Measurements from ENCODE around the gene REV3L. TPM values are rescaled to one million over a fixed set of nuclear protein-coding genes. Genes with fewer than 3 reads are reported as not detected.

The REV3L gene
- polyA plus RNA-seq, 1 of the 3 experiments (the other 2 are of a cell fraction): 7.3 TPM

- Histone ChIP-seq H3K4me3 (ENCODE audit: low read depth in 2 of 2, low read length in 1 of 2) (no peak overlapping the region), H3K36me3 (replicated peaks in 1 of 2; ENCODE audit: control insufficient read depth in 1 of 2, insufficient read depth in 2 of 2, low read length in 1 of 2) (peaks cover 59 to 72% of the 10 kb centered on the region in 2 experiments), H3F3A (replicated peaks; ENCODE audit: insufficient read depth) (peaks cover 7% of the 10 kb centered on the region), H4K20me1 (ENCODE audit: insufficient read depth) (no peaks in the 10 kb centered on the region), H3K9me2 (no peaks in the 10 kb centered on the region; the same call in 1 of the 2 replicates), H3K4me1 (ENCODE audit: control insufficient read depth in 1 of 2, insufficient read depth in 2 of 2, low read depth in 1 of 2, low read length in 1 of 2) (no peaks in the 10 kb centered on the region; a peak in 1 of 4 replicates), H3K4me2 (no peak overlapping the region), H3K27ac (ENCODE audit: low read depth in 2 of 2, low read length in 1 of 2) (no peak overlapping the region), H3K79me2 (ENCODE audit: insufficient read depth) (no peaks in the 10 kb centered on the region), H3K9ac (no peak overlapping the region), H2AFZ (ENCODE audit: low read depth) (no peak overlapping the region), H3K27me3 (ENCODE audit: insufficient read depth) (no peaks in the 10 kb centered on the region), H3K9me3 (no peaks in the 10 kb centered on the region)
- ChIA-PET POLR2A (no interaction called here), CTCF (no interaction called here)
- no peak for DNase-seq
- TF ChIP-seq NRF1 (IDR thresholded peaks at IDR 0.05; ENCODE audit: low read depth, low read length): no peak
- no peak for TF ChIP-seq TEAD4 (IDR thresholded peaks at IDR 0.05; ENCODE audit: borderline replicate concordance, insufficient read depth)
- no peak for TF ChIP-seq EP300 (IDR thresholded peaks at IDR 0.05; ENCODE audit: borderline replicate concordance in 1 of 2, low read depth in 1 of 2, low read length in 1 of 2)
- no peak for TF ChIP-seq YY1 (IDR thresholded peaks at IDR 0.05; ENCODE audit: low read depth)
- TF ChIP-seq, protein P1, sequence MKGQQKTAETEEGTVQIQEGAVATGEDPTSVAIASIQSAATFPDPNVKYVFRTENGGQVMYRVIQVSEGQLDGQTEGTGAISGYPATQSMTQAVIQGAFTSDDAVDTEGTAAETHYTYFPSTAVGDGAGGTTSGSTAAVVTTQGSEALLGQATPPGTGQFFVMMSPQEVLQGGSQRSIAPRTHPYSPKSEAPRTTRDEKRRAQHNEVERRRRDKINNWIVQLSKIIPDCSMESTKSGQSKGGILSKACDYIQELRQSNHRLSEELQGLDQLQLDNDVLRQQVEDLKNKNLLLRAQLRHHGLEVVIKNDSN (IDR thresholded peaks at IDR 0.05; ENCODE audit: borderline replicate concordance, low read depth): no peak
- TF ChIP-seq MAX (IDR thresholded peaks at IDR 0.05; ENCODE audit: low read depth): no peak
- no peak for TF ChIP-seq RXRA (IDR thresholded peaks at IDR 0.05; ENCODE audit: borderline replicate concordance, low read depth)
- no peak for TF ChIP-seq RCOR1 (IDR thresholded peaks at IDR 0.05; ENCODE audit: low read length)
- no peak for TF ChIP-seq CHD2 (IDR thresholded peaks at IDR 0.05; ENCODE audit: low read length, partially characterized antibody)
- TF ChIP-seq SIN3A (IDR thresholded peaks at IDR 0.05; ENCODE audit: borderline replicate concordance, low read depth, low read length): no peak
- TF ChIP-seq JUND (IDR thresholded peaks at IDR 0.05): no peak
- TF ChIP-seq EZH2phosphoT487 (IDR thresholded peaks at IDR 0.05; ENCODE audit: borderline replicate concordance, low read depth): no peak
- no peak for TF ChIP-seq FOSL2 (IDR thresholded peaks at IDR 0.05; ENCODE audit: borderline replicate concordance, low read depth)
- no peak for TF ChIP-seq GATA2 (CRISPR knock-in tag; IDR thresholded peaks at IDR 0.05)
- TF ChIP-seq SMC3 (IDR thresholded peaks at IDR 0.05; ENCODE audit: low read depth, low read length): no peak
- no peak for TF ChIP-seq TAF1 (IDR thresholded peaks at IDR 0.05; ENCODE audit: borderline replicate concordance, low read depth, low read length)
- TF ChIP-seq FOXJ3 (CRISPR knock-in tag; IDR thresholded peaks at IDR 0.05): no peak
- TF ChIP-seq PBX3 (IDR thresholded peaks at IDR 0.05): no peak
- TF ChIP-seq MEF2A (IDR thresholded peaks at IDR 0.05; ENCODE audit: borderline replicate concordance, low read depth): no peak
- WGBS (ENCODE audit: low lambda C conversion rate): 83% methylated on average over 1 of the region's 1 CpG
Measured at GRCh38 chr6:111339294-111339693, 143.7 kb downstream of the REV3L start.
